AG20443 (cell line): Measurements from ENCODE around the gene ESYT2.

Source experiments
- DNase-seq: peaks from one replicate; pipeline ENCODE4 v3.0.0; 2012; ENCODE audit warnings: low spot score, mixed read lengths

The ESYT2 gene

GRCh38 chr7:158766570-158767281 lies 62.6 kb downstream of the ESYT2 start:
- no peak for DNase-seq

GRCh38 chr7:158765020-158765419 lies 64.3 kb downstream of the ESYT2 start:
- DNase-seq = no peak

- DNase-seq = no peak
These were observed 65.8 kb downstream of the ESYT2 start for GRCh38 chr7:158763454-158764033.

- no peak for DNase-seq
These were observed 67.4 kb downstream of the ESYT2 start for GRCh38 chr7:158761945-158762344.

- no peak for DNase-seq
These were observed 68.4 kb downstream of the ESYT2 start for GRCh38 chr7:158760936-158761335.

- DNase-seq = no peak
These were observed 68.9 kb downstream of the ESYT2 start for GRCh38 chr7:158760445-158760764.

- no peak for DNase-seq
These were observed 69.4 kb downstream of the ESYT2 start for GRCh38 chr7:158759749-158760444.

- DNase-seq = no peak
These were observed 70.1 kb downstream of the ESYT2 start for GRCh38 chr7:158759245-158759614.

GRCh38 chr7:158758586-158759244 lies 70.6 kb downstream of the ESYT2 start:
- DNase-seq = no peak

- DNase-seq = no peak
These were observed 71.8 kb downstream of the ESYT2 start for GRCh38 chr7:158757404-158757989.

GRCh38 chr7:158754746-158755444 lies 74.4 kb downstream of the ESYT2 start:
- DNase-seq = no peak

GRCh38 chr7:158753900-158754299 lies 75.4 kb downstream of the ESYT2 start:
- DNase-seq = no peak

GRCh38 chr7:158751751-158752150 lies 77.6 kb downstream of the ESYT2 start:
- no peak for DNase-seq

- no peak for DNase-seq
These were observed 78.1 kb downstream of the ESYT2 start for GRCh38 chr7:158751199-158751598.

GRCh38 chr7:158750702-158751101 lies 78.6 kb downstream of the ESYT2 start:
- DNase-seq = no peak

GRCh38 chr7:158749396-158749795 lies 79.9 kb downstream of the ESYT2 start:
- DNase-seq = no peak

GRCh38 chr7:158748335-158748734 lies 81.0 kb downstream of the ESYT2 start:
- DNase-seq = no peak

GRCh38 chr7:158747408-158747807 lies 81.9 kb downstream of the ESYT2 start:
- DNase-seq = no peak

GRCh38 chr7:158746957-158747356 lies 82.4 kb downstream of the ESYT2 start:
- no peak for DNase-seq

- no peak for DNase-seq
These were observed 84.1 kb downstream of the ESYT2 start for GRCh38 chr7:158745057-158745715.

GRCh38 chr7:158744070-158744469 lies 85.2 kb downstream of the ESYT2 start:
- no peak for DNase-seq
